Thoracic aorta (tissue), 2 donors: Measurements from ENCODE around the gene ELMOD1. TPM values are rescaled to one million over a fixed set of nuclear protein-coding genes. Genes with fewer than 3 reads are reported as not detected.

Experiments
- ATAC-seq: fragments of 150-250 bp; one replicate; pipeline ENCODE4 v1.8.0; 2017; ENCODE audit warnings: low read depth; ENCODE audit not compliant: insufficient number of reproducible peaks, low FRiP score
- DNase-seq: peaks from one replicate; pipeline ENCODE4 v3.0.0-alpha.2; 2020; ENCODE audit warnings: low spot score
- H3K27ac ChIP-seq, 2 donors: fragments of 200-600 bp; sonication (generic); 1 replicate in 1 of 2; 2 replicates in 1 of 2; pipeline ENCODE4 v1.5.1; 2016; ENCODE audit warnings: mild to moderate bottlenecking in 2 of 2, moderate library complexity in 2 of 2
- H3K27me3 ChIP-seq: fragments of 200-600 bp; sonication (generic); replicated peaks from 2 replicates; pipeline ENCODE4 v1.6.0; 2016; ENCODE audit warnings: mild to moderate bottlenecking; ENCODE audit not compliant: insufficient read depth
- H3K36me3 ChIP-seq: fragments of 200-600 bp; sonication (generic); one replicate; pipeline ENCODE4 v1.5.1; 2016
- H3K4me1 ChIP-seq, 2 donors: fragments of 200-600 bp; sonication (generic); 1 replicate in 1 of 2; 2 replicates in 1 of 2; pipeline versions ENCODE4 v1.5.1 to v1.6.0; 2016; ENCODE audit warnings: low read depth in 2 of 2, mild to moderate bottlenecking in 1 of 2; ENCODE audit not compliant: control insufficient read depth in 1 of 2
- H3K4me3 ChIP-seq: fragments of 200-600 bp; sonication (generic); 2 replicates; pipeline ENCODE4 v1.5.1; 2016; ENCODE audit warnings: mild to moderate bottlenecking
- H3K9me3 ChIP-seq: fragments of 200-600 bp; sonication (generic); 2 replicates; pipeline ENCODE4 v1.5.1; 2016
- CTCF ChIP-seq: fragments of 200-600 bp; sonication (generic); IDR thresholded peaks from one replicate; pipeline ENCODE4 v1.5.1; 2019; ENCODE audit warnings: antibody characterized with exemption
- total RNA-seq, 2 donors: library from RNA; depleted of rRNA; stranded (reverse); fragments of >200 nt; gene quantifications; one replicate each; pipeline versions ENCODE4 v1.1.0 to v1.2.3, GENCODE V29; 2016

The ELMOD1 gene
- total RNA-seq, 2 donors from 2014 or later: 3.2 TPM; not detected in 1

- H3K27ac ChIP-seq: no peak overlapping the region
- no peaks in the 10 kb centered on the region for H3K9me3 ChIP-seq
- no peaks in the 10 kb centered on the region for H3K27me3 ChIP-seq
- DNase-seq (no peak), ATAC-seq (no peak)
- no peak for TF ChIP-seq CTCF
- no peak overlapping the region for H3K4me3 ChIP-seq
- no peaks in the 10 kb centered on the region for H3K4me1 ChIP-seq
- no peaks in the 10 kb centered on the region for H3K36me3 ChIP-seq
These were observed 55.8 kb downstream of the ELMOD1 start for GRCh38 chr11:107646783-107647182.

DNA sequence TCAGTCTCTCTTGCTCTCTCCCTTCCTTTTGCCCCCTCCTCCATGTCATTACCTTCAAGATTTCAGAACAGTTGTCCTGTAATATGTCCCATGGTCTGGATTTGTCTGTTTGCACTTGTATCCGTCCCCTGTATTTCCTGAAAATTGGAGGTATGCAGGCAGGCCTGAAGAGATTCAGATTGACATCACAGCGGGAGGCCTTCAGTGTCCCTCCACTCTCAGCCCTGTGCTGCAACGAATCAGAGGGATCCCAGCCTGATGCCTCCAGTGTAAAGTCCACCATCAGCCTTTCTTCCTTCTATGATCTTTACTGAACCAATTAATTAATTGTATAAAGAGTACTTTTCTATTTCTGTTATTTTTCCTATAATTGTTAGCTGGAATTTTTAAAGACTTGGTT lies 57.3 kb downstream of the ELMOD1 start:
- Histone ChIP-seq H3K4me1 (no peaks in the 10 kb centered on the region), H3K9me3 (no peaks in the 10 kb centered on the region), H3K27me3 (no peaks in the 10 kb centered on the region), H3K27ac (no peak overlapping the region), H3K36me3 (no peaks in the 10 kb centered on the region), H3K4me3 (no peak overlapping the region)
- TF ChIP-seq CTCF: no peak
- DNase-seq (no peak), ATAC-seq (no peak)

GRCh38 chr11:107651672-107652071 lies 60.7 kb downstream of the ELMOD1 start:
- TF ChIP-seq CTCF: no peak
- no peak for ATAC-seq
- no peak for DNase-seq

GRCh38 chr11:107653076-107653475 lies 62.1 kb downstream of the ELMOD1 start:
- Histone ChIP-seq H3K9me3 (no peaks in the 10 kb centered on the region), H3K27ac (no peak overlapping the region), H3K27me3 (no peaks in the 10 kb centered on the region), H3K4me1 (no peaks in the 10 kb centered on the region), H3K36me3 (no peaks in the 10 kb centered on the region), H3K4me3 (no peak overlapping the region)
- TF ChIP-seq CTCF: no peak
- DNase-seq: no peak
- ATAC-seq: no peak

More at GRCh38 chr11:107651672-107652071, 60.7 kb downstream of the ELMOD1 start:
- H3K27ac ChIP-seq: no peak overlapping the region
- no peaks in the 10 kb centered on the region for H3K27me3 ChIP-seq
- H3K36me3 ChIP-seq: no peaks in the 10 kb centered on the region
- H3K9me3 ChIP-seq: no peaks in the 10 kb centered on the region
- H3K4me1 ChIP-seq: no peaks in the 10 kb centered on the region
- H3K4me3 ChIP-seq: no peak overlapping the region

DNA sequence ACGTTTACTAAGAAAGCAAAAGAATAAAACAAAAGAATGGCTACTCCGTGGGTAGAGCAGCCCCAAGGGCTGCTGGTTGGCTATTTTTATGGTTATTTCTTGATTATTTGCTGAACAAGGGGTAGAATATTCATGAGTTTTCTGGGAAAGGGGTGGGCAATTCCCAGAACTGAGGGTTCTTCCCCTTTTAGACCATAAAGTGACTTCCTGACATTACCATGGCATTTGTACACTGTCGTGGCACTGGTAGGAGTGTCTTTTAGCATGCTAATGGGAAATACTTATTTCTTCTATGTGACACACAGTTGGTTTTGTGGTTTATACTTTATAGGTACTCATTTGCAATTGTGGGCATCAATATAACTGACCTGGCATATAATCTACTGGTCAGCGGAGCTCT lies 64.7 kb downstream of the ELMOD1 start:
- H3K9me3 ChIP-seq: no peaks in the 10 kb centered on the region
- no peaks in the 10 kb centered on the region for H3K36me3 ChIP-seq
- H3K27ac ChIP-seq: no peak overlapping the region
- no peak for TF ChIP-seq CTCF
- H3K4me1 ChIP-seq: no peaks in the 10 kb centered on the region
- H3K4me3 ChIP-seq: no peak overlapping the region
- DNase-seq (no peak), ATAC-seq (no peak)
- no peaks in the 10 kb centered on the region for H3K27me3 ChIP-seq
